GM06990 (cell line): ENCODE results near the gene CFAP57.

ENCODE experiments used
- DNase-seq: peaks from one replicate; pipeline ENCODE4 v3.0.0-alpha.2; 2011; ENCODE audit not compliant: insufficient read length; ENCODE audit errors: extremely low read depth
- H3K27me3 ChIP-seq: replicated peaks from 2 replicates; pipeline ENCODE4 v1.6.0; 2011; ENCODE audit warnings: low read length; ENCODE audit not compliant: control insufficient read depth, insufficient read depth
- H3K36me3 ChIP-seq: 2 replicates; pipeline ENCODE4 v1.5.1; 2011; ENCODE audit warnings: low read length; ENCODE audit not compliant: control insufficient read depth, insufficient read depth
- H3K4me3 ChIP-seq: replicated peaks from 2 replicates; pipeline ENCODE4 v1.5.1; 2011; ENCODE audit warnings: low read depth, mild to moderate bottlenecking, control low read depth, low read length
- CTCF ChIP-seq: IDR thresholded peaks from 2 replicates; pipeline ENCODE4 v1.5.1; 2011; ENCODE audit warnings: low read length, control low read depth, mild to moderate bottlenecking, inconsistent platforms; ENCODE audit not compliant: insufficient read depth, poor library complexity, severe bottlenecking

Gene CFAP57

GRCh38 chr1:43286533-43286932, 114.4 kb downstream of the CFAP57 start:
- Histone ChIP-seq H3K27me3 (no peaks in the 10 kb centered on the region; the same call in 1 of the 2 replicates), H3K36me3 (no peaks in the 10 kb centered on the region), H3K4me3 (no peak overlapping the region)
- TF ChIP-seq CTCF, result no peak
- no peak for DNase-seq

GRCh38 chr1:43288058-43288784, 116.1 kb downstream of the CFAP57 start:
- no peak for DNase-seq
- no peaks in the 10 kb centered on the region for H3K36me3 ChIP-seq
- TF ChIP-seq CTCF, result no peak
- no peaks in the 10 kb centered on the region; the same call in 1 of the 2 replicates for H3K27me3 ChIP-seq
- H3K4me3 ChIP-seq, result no peak overlapping the region

- Histone ChIP-seq H3K36me3 (no peaks in the 10 kb centered on the region), H3K27me3 (no peaks in the 10 kb centered on the region; the same call in 1 of the 2 replicates), H3K4me3 (no peak overlapping the region)
- DNase-seq, result no peak
- no peak for TF ChIP-seq CTCF
These were observed 116.9 kb downstream of the CFAP57 start for GRCh38 chr1:43288785-43289706.

GRCh38 chr1:43292216-43292615, 120.1 kb downstream of the CFAP57 start:
- H3K27me3 ChIP-seq, result no peaks in the 10 kb centered on the region
- DNase-seq, result no peak
- H3K36me3 ChIP-seq, result no peaks in the 10 kb centered on the region
- no peak overlapping the region for H3K4me3 ChIP-seq
- TF ChIP-seq CTCF, result no peak

- DNase-seq, result no peak
- Histone ChIP-seq H3K36me3 (no peaks in the 10 kb centered on the region), H3K27me3 (no peaks in the 10 kb centered on the region), H3K4me3 (no peak overlapping the region)
- TF ChIP-seq CTCF, result no peak
These were observed 120.5 kb downstream of the CFAP57 start for GRCh38 chr1:43292679-43293078.
